ENCODE results near the gene YPEL1. TPM values are rescaled to one million over a fixed set of nuclear protein-coding genes. Genes with fewer than 3 reads are reported as not detected.
A peak's percentile ranks its signal among the peaks of the same experiment; 100 is the strongest.

The YPEL1 gene
- total and polyA plus RNA-seq, 2 of the 13 experiments (the other 11 are each of a cell fraction or from before 2014, with no cell fraction given): 0.33 to 2.5 TPM

- TF ChIP-seq ZNF816 (CRISPR knock-in tag; IDR thresholded peaks at IDR 0.05; ENCODE audit: borderline replicate concordance) (no peak), ATF6 (CRISPR knock-in tag; conservative IDR thresholded peaks at IDR 0.05) (no peak), ZNF263 (CRISPR knock-in tag; IDR thresholded peaks at IDR 0.05) (peak; percentile 51), IKZF1 (IDR thresholded peaks at IDR 0.05) (no peak), SMYD3 (CRISPR knock-in tag; IDR thresholded peaks at IDR 0.05) (no peak), ZFY (CRISPR knock-in tag; IDR thresholded peaks at IDR 0.05) (peak; percentile 83), SNAPC2 (CRISPR knock-in tag; IDR thresholded peaks at IDR 0.05) (no peak), TBX2 (CRISPR knock-in tag; IDR thresholded peaks at IDR 0.05; ENCODE audit: borderline replicate concordance) (no peak), USF2 (IDR thresholded peaks at IDR 0.05; ENCODE audit: low read depth, low read length) (no peak), USF2 (CRISPR knock-in tag; IDR thresholded peaks at IDR 0.05; ENCODE audit: borderline replicate concordance) (no peak), GTF2F1 (IDR thresholded peaks at IDR 0.05; ENCODE audit: low read length) (no peak), RARG (CRISPR knock-in tag; IDR thresholded peaks at IDR 0.05; ENCODE audit: low read depth) (no peak), ZNF687 (CRISPR knock-in tag; IDR thresholded peaks at IDR 0.05) (peak; percentile 73)
Observed at GRCh38 chr22:21735200-21736083, at the start of gene YPEL1 (continued).

Data from HepG2 (cell line).